Measurements from ENCODE around the gene MITF. TPM values are rescaled to one million over a fixed set of nuclear protein-coding genes. Genes with fewer than 3 reads are reported as not detected.

The MITF gene
- total RNA-seq, 2 donors from 2014 or later = 9.3 to 12.2 TPM

- Histone ChIP-seq H3K27me3 (no peaks in the 10 kb centered on the region), H3K36me3 (replicated peaks in 1 of 2; ENCODE audit: insufficient read depth in 1 of 2, low read depth in 2 of 2) (no peaks in the 10 kb centered on the region), H3K27ac (no peak overlapping the region), H3K4me1 (peaks cover 8% of the 10 kb centered on the region), H3K9me3 (no peaks in the 10 kb centered on the region), H3K4me3 (no peak overlapping the region)
- WGBS, 2 donors = 59 to 61% methylated on average over 1 of the region's 1 CpG
- TF ChIP-seq CTCF (IDR thresholded peaks at IDR 0.05) (no peak), POLR2A (IDR thresholded peaks at IDR 0.05) (no peak)
- intact Hi-C loops (cut with DNase I) = no loop called here
- no peak for DNase-seq
- ATAC-seq = no peak
Observed at GRCh38 chr3:69807674-69808073, 68.4 kb downstream of the MITF start.

- TF ChIP-seq CTCF (IDR thresholded peaks at IDR 0.05) (no peak), POLR2A (IDR thresholded peaks at IDR 0.05) (no peak)
- H3K4me1 ChIP-seq = peaks cover 8% of the 10 kb centered on the region
- no peak for DNase-seq
- intact Hi-C loops (cut with DNase I) = no loop called here
- no peak overlapping the region for H3K4me3 ChIP-seq
- H3K27me3 ChIP-seq = no peaks in the 10 kb centered on the region
- no peak overlapping the region for H3K27ac ChIP-seq
- ATAC-seq = no peak
- H3K36me3 ChIP-seq (replicated peaks in 1 of 2; ENCODE audit: insufficient read depth in 1 of 2, low read depth in 2 of 2) = no peaks in the 10 kb centered on the region
- WGBS, 2 donors = 97 to 98% methylated on average over 1 of the region's 1 CpG
- H3K9me3 ChIP-seq = no peaks in the 10 kb centered on the region
Observed at GRCh38 chr3:69809076-69809835, 70.0 kb downstream of the MITF start.

- no peak overlapping the region for H3K27ac ChIP-seq
- no peaks in the 10 kb centered on the region for H3K27me3 ChIP-seq
- H3K4me3 ChIP-seq = no peak overlapping the region
- intact Hi-C loops (cut with DNase I) = no loop called here
- H3K4me1 ChIP-seq = peaks cover 8% of the 10 kb centered on the region
- no peak for DNase-seq
- no peaks in the 10 kb centered on the region for H3K9me3 ChIP-seq
- WGBS, 2 donors = 51 to 60% methylated on average over 4 of the region's 4 CpGs
- TF ChIP-seq POLR2A (IDR thresholded peaks at IDR 0.05) = no peak
- no peak for TF ChIP-seq CTCF (IDR thresholded peaks at IDR 0.05)
- no peak for ATAC-seq
- H3K36me3 ChIP-seq (replicated peaks in 1 of 2; ENCODE audit: insufficient read depth in 1 of 2, low read depth in 2 of 2) = no peaks in the 10 kb centered on the region
Observed at GRCh38 chr3:69811452-69812401, 72.5 kb downstream of the MITF start.

- no peaks in the 10 kb centered on the region for H3K9me3 ChIP-seq
- 38 to 44% methylated on average over 1 of the region's 1 CpG for WGBS, 2 donors
- intact Hi-C loops (cut with DNase I) = no loop called here
- DNase-seq (no peak), ATAC-seq (no peak)
- H3K36me3 ChIP-seq (replicated peaks in 1 of 2; ENCODE audit: insufficient read depth in 1 of 2, low read depth in 2 of 2) = no peaks in the 10 kb centered on the region
- peaks cover 8% of the 10 kb centered on the region for H3K4me1 ChIP-seq
- H3K27ac ChIP-seq = no peak overlapping the region
- no peak overlapping the region for H3K4me3 ChIP-seq
- TF ChIP-seq POLR2A (IDR thresholded peaks at IDR 0.05) (no peak), CTCF (IDR thresholded peaks at IDR 0.05) (no peak)
- H3K27me3 ChIP-seq = no peaks in the 10 kb centered on the region
Observed at GRCh38 chr3:69815970-69816369, 76.7 kb downstream of the MITF start.
